ENCODE data around the gene ADD1. TPM values are rescaled to one million over a fixed set of nuclear protein-coding genes. Genes with fewer than 3 reads are reported as not detected.

Gene ADD1
- total RNA-seq, 1 donor from 2014 or later = 131 TPM

GRCh38 chr4:2886622-2887021 is 43.0 kb downstream of the ADD1 start:
- Histone ChIP-seq H3K4me3 (no peak overlapping the region), H3K27ac (no peak overlapping the region), H3F3A (ENCODE audit: low read depth) (no peaks in the 10 kb centered on the region), H3K9me3 (ENCODE audit: low read depth) (no peaks in the 10 kb centered on the region), H2AFZ (replicated peaks) (no peak overlapping the region), H3K27me3 (no peaks in the 10 kb centered on the region), H3K9ac (no peak overlapping the region), H4K20me1 (ENCODE audit: low read depth) (peaks cover 31% of the 10 kb centered on the region), H3K4me1 (peaks cover 12% of the 10 kb centered on the region), H3K36me3 (peaks cover 27% of the 10 kb centered on the region), H3K79me2 (ENCODE audit: low read depth) (peaks cover 7% of the 10 kb centered on the region), H3K4me2 (peak overlapping the region; percentile 42)
- H3K9me3 Mint-ChIP-seq = no peaks in the 10 kb centered on the region
- H3K36me3 Mint-ChIP-seq = peaks cover 32% of the 10 kb centered on the region
- H3K4me3 Mint-ChIP-seq = no peak overlapping the region
- no peaks in the 10 kb centered on the region for H3K27me3 Mint-ChIP-seq (ENCODE audit: insufficient read depth, low read depth)
- no peak overlapping the region for H3K27ac Mint-ChIP-seq
- peak; percentile 25 for DNase-seq (ENCODE audit: low spot score)
- peaks cover 5% of the 10 kb centered on the region for H3K4me1 Mint-ChIP-seq
- TF ChIP-seq EZH2phosphoT487 (IDR thresholded peaks at IDR 0.05) = no peak
- no peak for TF ChIP-seq CTCF (IDR thresholded peaks at IDR 0.05)
- TF ChIP-seq EZH2 (IDR thresholded peaks at IDR 0.05) = no peak

GRCh38 chr4:2887343-2887742 is 43.7 kb downstream of the ADD1 start:
- H3K36me3 Mint-ChIP-seq = peaks cover 32% of the 10 kb centered on the region
- Histone ChIP-seq H3F3A (ENCODE audit: low read depth) (no peaks in the 10 kb centered on the region), H3K4me1 (peaks cover 12% of the 10 kb centered on the region), H3K4me3 (no peak overlapping the region), H3K27me3 (no peaks in the 10 kb centered on the region), H3K27ac (no peak overlapping the region), H3K36me3 (peaks cover 22% of the 10 kb centered on the region), H3K79me2 (ENCODE audit: low read depth) (peaks cover 4% of the 10 kb centered on the region), H3K4me2 (no peak overlapping the region), H4K20me1 (ENCODE audit: low read depth) (peaks cover 32% of the 10 kb centered on the region), H3K9me3 (ENCODE audit: low read depth) (no peaks in the 10 kb centered on the region), H2AFZ (replicated peaks) (no peak overlapping the region), H3K9ac (no peak overlapping the region)
- no peaks in the 10 kb centered on the region for H3K9me3 Mint-ChIP-seq
- no peak for DNase-seq (ENCODE audit: low spot score)
- H3K27ac Mint-ChIP-seq = no peak overlapping the region
- peaks cover 5% of the 10 kb centered on the region for H3K4me1 Mint-ChIP-seq
- TF ChIP-seq EZH2phosphoT487 (IDR thresholded peaks at IDR 0.05) (no peak), EZH2 (IDR thresholded peaks at IDR 0.05) (no peak), CTCF (IDR thresholded peaks at IDR 0.05) (no peak)
- H3K4me3 Mint-ChIP-seq = no peak overlapping the region
- H3K27me3 Mint-ChIP-seq (ENCODE audit: insufficient read depth, low read depth) = no peaks in the 10 kb centered on the region

- Histone ChIP-seq H3K27me3 (no peaks in the 10 kb centered on the region), H4K20me1 (ENCODE audit: low read depth) (peaks cover 25% of the 10 kb centered on the region), H3K4me1 (peaks cover 12% of the 10 kb centered on the region), H3K36me3 (peaks cover 22% of the 10 kb centered on the region), H3K9me3 (ENCODE audit: low read depth) (no peaks in the 10 kb centered on the region), H2AFZ (replicated peaks) (no peak overlapping the region), H3K27ac (no peak overlapping the region), H3K9ac (no peak overlapping the region), H3K4me3 (no peak overlapping the region), H3K4me2 (no peak overlapping the region), H3K79me2 (ENCODE audit: low read depth) (peaks cover 4% of the 10 kb centered on the region), H3F3A (ENCODE audit: low read depth) (no peaks in the 10 kb centered on the region)
- H3K36me3 Mint-ChIP-seq = peaks cover 30% of the 10 kb centered on the region
- no peak overlapping the region for H3K4me3 Mint-ChIP-seq
- no peaks in the 10 kb centered on the region for H3K9me3 Mint-ChIP-seq
- no peak for DNase-seq (ENCODE audit: low spot score)
- H3K4me1 Mint-ChIP-seq = peaks cover 5% of the 10 kb centered on the region
- H3K27me3 Mint-ChIP-seq (ENCODE audit: insufficient read depth, low read depth) = no peaks in the 10 kb centered on the region
- TF ChIP-seq EZH2phosphoT487 (IDR thresholded peaks at IDR 0.05) (no peak), EZH2 (IDR thresholded peaks at IDR 0.05) (no peak), CTCF (IDR thresholded peaks at IDR 0.05) (no peak)
- no peak overlapping the region for H3K27ac Mint-ChIP-seq
These were observed 45.2 kb downstream of the ADD1 start for GRCh38 chr4:2888886-2889285.

All from neural progenitor cell (in vitro differentiated cells).